IPS-11a (cell line): Measurements from ENCODE around the gene ZBED1.
"Not testable (repeated sequence)": the region's sequence is repeated elsewhere in the genome, so short reads cannot be mapped to it uniquely, and the experiment has no call there.

Experiments used
- H3K4me3 ChIP-seq: one replicate; pipeline ENCODE4 v1.5.1; 2013; ENCODE audit warnings: low read depth, low read length, control low read depth

The ZBED1 gene

GRCh38 chrX:2520539-2520938, 19.8 kb upstream of the ZBED1 start:
- no peak overlapping the region for H3K4me3 ChIP-seq

- not testable (repeated sequence) for H3K4me3 ChIP-seq
Observed at GRCh38 chrX:2519638-2520037, 18.9 kb upstream of the ZBED1 start.

DNA sequence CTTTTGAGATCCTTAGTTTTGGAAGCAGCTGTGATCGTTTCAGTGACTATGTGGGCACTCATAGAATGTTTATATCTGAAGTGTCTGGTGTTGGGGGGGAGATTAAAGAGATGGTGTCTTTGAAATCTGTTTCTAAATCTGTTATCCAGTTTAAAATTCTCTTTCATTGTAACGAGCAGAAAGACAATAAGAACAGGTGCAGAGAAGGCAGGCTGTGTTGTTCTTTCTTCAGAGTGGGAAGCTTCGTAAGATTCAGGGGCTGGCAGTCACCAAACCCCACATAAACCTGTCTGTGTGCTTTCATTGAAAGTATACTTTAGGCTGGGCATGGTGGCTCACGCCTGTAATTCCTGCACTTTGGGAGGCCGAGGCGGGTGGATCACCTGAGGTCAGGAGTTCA, 16.3 kb upstream of the ZBED1 start:
- H3K4me3 ChIP-seq: no peak overlapping the region

GRCh38 chrX:2516623-2517022, 15.8 kb upstream of the ZBED1 start:
- H3K4me3 ChIP-seq: no peak overlapping the region

DNA sequence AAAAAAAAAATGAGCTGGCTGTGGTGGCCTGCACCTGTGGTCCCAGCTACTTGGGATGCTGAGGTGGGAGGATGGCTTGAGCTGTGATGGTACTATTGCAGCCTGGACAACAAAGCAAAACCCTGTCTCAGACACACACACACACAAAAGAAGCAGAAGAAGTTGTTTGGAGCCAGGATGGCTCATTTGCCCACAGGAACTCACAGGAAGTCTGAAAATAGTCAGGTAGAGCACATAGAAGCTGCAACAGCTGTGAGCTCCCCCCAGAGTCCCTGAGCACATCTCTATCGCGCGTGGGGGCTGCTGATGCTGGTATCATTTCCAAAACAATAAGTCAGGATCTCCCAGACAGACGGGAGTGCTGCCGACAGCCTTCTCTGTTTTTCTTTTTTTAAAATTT, 13.4 kb upstream of the ZBED1 start:
- no peak overlapping the region for H3K4me3 ChIP-seq

GRCh38 chrX:2513121-2513664, 12.4 kb upstream of the ZBED1 start:
- H3K4me3 ChIP-seq: no peak overlapping the region

- H3K4me3 ChIP-seq: no peak overlapping the region
Observed at GRCh38 chrX:2512501-2512900, 11.7 kb upstream of the ZBED1 start.

DNA sequence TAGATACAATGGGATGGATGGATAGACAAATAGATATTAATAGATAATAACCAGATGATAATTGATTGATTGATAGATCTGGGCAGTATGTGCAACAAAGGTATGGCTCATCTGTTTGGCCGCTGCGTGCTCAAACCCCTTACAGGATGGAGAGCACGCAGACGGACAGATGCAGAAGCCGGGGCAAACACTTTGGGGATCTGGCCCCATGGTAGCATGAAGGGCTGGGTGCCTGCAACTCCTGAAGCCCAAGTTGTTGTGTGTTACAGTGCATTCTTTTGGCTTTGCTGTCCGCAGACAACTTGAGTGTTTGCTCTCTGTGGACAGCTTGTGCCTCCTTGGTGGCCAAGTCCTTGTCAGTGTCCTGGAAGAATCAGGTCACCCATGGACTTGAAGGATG, 10.6 kb upstream of the ZBED1 start:
- no peak overlapping the region for H3K4me3 ChIP-seq

- no peak overlapping the region for H3K4me3 ChIP-seq
Observed at GRCh38 chrX:2508648-2509335, 8.0 kb upstream of the ZBED1 start.

DNA sequence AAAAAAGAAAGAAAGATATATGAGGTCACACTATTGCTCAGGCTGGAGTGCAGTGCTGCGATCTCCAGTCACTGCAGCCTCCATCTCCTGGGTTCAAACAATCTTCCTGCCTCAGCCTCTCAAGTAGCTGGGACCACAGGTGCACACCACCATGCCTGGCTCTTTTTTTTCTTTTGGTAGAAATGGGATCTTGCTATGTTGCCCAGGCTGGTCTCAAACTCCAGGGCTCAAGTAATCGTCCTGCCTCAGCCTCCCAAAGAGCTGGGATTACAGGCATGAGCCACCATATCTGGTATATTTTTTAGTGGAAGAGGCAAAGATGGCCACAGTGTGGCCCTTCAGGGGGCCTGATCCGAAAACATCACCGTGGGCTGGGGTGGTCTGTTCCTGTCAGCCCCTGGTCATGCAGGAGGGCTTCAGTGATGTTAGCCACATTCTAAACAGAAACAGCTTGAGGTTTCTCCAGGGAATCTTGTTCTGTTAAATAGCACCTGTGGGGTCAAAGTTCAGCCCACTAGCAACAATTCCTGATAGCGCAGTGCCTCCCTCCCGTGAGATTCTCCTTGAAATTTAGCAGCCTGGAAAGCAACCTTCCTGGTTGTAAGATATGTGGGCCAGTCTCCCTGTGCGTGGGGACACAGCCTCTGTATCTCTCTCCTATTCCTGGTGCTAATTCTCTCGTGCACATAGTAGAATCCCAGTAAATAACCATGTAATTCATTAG, 7.3 kb upstream of the ZBED1 start:
- no peak overlapping the region for H3K4me3 ChIP-seq

GRCh38 chrX:2507196-2507595, 6.4 kb upstream of the ZBED1 start:
- H3K4me3 ChIP-seq: no peak overlapping the region

GRCh38 chrX:2505341-2505740, 4.6 kb upstream of the ZBED1 start:
- H3K4me3 ChIP-seq: not testable (repeated sequence)

DNA sequence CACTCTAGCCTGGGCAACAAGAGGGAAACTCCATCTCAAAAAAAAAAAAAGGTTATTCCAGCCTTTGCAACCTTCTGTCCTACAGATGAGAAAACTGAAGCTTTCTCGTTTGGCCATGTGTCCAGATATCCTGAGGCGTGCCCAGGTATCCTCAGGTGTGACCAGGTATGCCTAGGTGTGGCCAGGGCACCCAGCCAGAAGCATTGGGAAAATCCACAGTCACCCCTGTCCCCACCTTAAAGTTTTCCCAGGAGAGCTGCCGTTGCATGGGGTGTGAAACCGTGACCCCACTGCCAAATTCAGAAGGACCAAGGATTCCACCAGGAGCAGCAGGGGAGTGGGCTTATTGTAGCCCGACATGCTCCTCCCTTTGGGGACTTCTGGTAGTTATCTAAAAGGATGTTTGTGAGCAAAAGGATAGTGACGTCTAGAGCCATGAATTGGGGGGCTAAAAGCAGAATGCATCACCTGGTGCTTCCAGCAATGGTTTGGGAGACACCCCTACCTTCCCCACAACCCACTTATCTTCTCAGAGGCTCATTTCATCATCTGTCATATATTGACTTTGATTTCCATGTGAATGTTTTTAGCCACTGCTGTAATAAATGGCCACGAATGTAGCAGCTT, 4.0 kb upstream of the ZBED1 start:
- no peak overlapping the region for H3K4me3 ChIP-seq

DNA sequence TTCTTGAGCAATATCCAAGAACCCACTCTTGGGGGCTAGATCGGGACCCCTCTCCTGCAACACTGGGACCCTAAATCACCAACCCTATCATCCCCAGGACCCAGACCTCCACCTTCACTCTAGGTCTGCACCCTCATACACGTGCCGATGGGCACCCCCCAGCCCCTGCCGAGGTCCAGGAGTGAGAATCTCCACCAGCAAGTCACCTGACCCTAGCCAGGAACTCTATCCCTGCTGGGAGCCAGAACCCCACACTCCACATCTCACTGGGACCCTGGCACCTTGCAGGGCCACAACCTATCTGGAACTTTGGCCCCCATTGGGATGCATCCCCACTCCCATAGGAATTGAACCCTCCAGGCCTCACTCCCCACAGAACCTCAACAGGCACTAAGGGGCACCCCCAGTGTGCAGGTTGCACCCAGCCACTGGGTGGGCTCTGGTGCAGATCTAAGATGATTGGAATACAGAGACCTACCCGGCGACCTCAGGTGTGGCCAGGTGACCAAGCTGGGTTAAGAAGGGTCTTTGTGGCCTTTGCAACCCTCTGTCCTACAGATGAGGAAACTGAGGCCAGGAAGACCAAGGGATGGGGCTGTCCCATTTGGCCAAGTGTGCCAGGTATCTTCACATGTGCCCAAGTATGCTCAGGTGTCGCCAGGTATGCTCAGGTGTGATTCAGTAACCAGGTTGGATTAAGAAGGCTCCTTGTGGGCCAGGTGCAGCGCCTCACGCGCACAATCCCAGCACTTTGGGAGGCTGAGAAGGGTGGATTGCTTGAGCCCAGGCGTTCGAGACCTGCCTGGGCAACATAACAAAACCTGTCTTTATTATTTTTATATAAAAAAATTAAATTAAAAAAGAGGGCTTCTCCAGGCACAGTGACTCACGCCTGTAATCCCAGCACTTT, 3.1 kb upstream of the ZBED1 start:
- H3K4me3 ChIP-seq: no peak overlapping the region

GRCh38 chrX:2502668-2503519, 2.1 kb upstream of the ZBED1 start:
- no peak overlapping the region for H3K4me3 ChIP-seq

DNA sequence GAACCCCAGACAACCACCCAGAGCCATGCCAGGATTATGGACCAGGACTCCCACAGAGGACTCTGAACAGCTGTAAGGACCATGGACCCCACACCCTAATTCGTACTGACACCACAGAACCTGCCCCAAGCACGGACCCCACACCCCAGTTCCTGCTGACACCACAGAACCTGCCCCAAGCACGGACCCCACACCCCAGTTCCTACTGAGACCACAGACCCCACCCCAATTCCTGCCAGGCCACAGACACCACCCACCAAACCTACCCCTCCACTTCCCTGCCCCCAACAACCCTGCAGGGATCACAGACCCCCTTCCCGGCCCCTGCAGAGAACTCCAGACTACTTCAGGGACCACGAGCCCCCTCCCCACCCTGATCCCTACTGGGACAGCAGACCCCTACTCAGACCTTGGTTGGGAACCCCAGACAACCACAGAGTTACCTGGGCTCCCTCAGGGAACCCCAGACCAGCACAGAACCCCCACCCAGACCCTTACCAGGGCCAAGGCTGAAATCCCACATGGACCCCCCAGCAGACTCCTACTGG, 1.4 kb upstream of the ZBED1 start:
- no peak overlapping the region for H3K4me3 ChIP-seq

DNA sequence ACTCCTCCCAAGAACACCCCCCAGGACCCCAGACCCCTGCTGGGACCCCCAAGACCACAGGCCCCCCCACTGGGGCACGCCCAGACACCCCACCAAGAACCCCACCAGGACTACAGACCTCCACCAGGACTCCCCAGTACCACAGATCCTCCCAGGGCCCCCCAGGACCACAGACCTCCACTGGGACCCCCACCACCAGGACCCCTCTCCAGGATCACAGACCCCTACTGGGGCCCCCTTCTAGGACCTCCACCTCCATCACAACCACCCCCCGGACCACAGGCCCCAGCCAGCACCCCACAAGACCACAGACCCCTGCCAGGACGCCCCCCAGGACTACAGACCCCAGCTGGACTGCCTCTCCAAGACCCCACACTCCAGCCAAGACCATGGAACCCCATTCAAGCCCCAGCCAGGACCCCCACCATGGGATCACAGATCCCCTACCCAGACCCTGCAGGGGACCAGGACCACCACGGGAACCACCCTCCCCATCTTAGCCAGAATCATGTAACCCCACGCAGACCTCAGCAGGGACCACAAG, 855 bp upstream of the ZBED1 start:
- H3K4me3 ChIP-seq: no peak overlapping the region

DNA sequence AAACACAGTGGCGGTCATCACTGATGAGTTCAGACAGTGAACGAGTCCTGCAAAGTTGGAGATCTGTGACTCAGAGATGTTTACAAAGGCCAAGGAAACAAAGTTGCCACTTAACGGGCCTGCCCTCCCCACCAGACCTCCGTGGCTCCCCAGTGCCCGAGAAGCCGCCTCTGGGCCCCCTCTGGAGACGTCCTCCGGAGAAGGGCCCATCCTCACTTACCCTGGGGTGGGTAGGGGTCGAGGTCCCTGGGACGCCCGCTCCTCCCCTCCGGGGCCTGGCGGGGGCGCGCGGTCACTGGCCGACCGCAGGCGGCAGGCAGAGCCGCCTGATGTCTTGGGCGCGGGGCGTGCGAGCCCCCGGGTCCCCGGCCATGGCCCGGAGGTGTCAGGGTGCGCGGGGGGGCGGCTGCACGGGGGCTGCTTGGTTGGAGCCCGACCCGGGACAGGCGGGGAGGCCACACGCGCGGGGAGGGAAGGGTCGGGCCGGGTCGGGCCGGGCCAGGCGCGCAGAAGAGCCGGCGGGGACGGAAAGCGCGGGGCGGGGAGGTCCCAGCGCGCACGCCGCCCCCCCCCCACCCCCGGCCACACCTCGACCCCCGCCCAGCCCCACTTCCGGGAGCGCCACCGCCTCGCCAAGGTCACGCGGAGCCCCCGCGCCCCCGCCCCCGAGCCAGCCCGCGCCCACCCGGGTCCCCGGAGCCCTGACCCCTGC, 529 bp downstream of the ZBED1 start:
- H3K4me3 ChIP-seq: peak overlapping the region; percentile 75

DNA sequence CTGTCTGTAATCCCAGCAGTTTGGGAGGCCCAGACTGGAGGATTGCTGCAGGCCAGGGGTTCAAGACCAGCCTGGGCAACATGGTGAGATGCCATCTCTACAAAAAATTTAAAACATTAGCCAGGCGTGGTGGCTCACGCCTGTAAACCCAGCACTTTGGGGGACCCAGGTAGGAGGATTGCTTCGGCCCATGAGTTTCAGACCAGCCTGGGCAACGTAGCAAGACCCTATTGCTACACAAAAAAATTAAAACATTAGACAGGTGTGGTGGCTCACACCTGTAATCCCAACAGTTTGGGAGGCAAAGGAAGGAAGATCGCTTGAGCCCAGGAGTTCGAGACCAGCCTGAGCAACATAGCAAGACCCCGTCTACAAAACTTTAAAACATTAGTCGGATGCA, 1.3 kb downstream of the ZBED1 start:
- peak overlapping the region; percentile 75 for H3K4me3 ChIP-seq
